CD14-positive monocyte (primary cell): ENCODE results near the gene MAB21L3. TPM values are rescaled to one million over a fixed set of nuclear protein-coding genes. Genes with fewer than 3 reads are reported as not detected.

Experiments
- DNase-seq, 3 donors: peaks; one replicate each; pipeline ENCODE4 v3.0.0-alpha.2; 2011 to 2022
- H2AFZ ChIP-seq: 2 replicates; pipeline ENCODE4 v1.6.0; 2012; ENCODE audit warnings: mild to moderate bottlenecking, low read depth, low read length, inconsistent platforms; ENCODE audit not compliant: insufficient read depth, poor library complexity, severe bottlenecking
- H3K27ac ChIP-seq, 2 donors: 1 replicate in 1 of 2; 2 replicates in 1 of 2; pipeline ENCODE4 v1.5.1; 2012 to 2013; ENCODE audit warnings: low read length in 2 of 2, control low read depth in 1 of 2, inconsistent platforms in 1 of 2, low read depth in 1 of 2, mild to moderate bottlenecking in 1 of 2
- H3K27me3 ChIP-seq, 2 donors: one replicate each; pipeline versions ENCODE4 v1.6.0 to v1.6.1; 2011 to 2013; ENCODE audit warnings: low read length in 2 of 2; ENCODE audit not compliant: control insufficient read depth in 2 of 2, insufficient read depth in 2 of 2
- H3K36me3 ChIP-seq, 2 donors: replicated peaks in 1 of 2; 1 replicate in 1 of 2; 2 replicates in 1 of 2; pipeline versions ENCODE4 v1.5.1 to v1.6.1; 2012 to 2013; ENCODE audit warnings: low read length in 2 of 2, control low read depth in 1 of 2, inconsistent platforms in 1 of 2, mild to moderate bottlenecking in 1 of 2; ENCODE audit not compliant: insufficient read depth in 2 of 2, control insufficient read depth in 1 of 2
- H3K4me1 ChIP-seq, 2 donors: 1 replicate in 1 of 2; 2 replicates in 1 of 2; pipeline versions ENCODE4 v1.5.1 to v1.6.1; 2012 to 2013; ENCODE audit warnings: low read length in 2 of 2, control low read depth in 1 of 2, inconsistent platforms in 1 of 2, mild to moderate bottlenecking in 1 of 2, moderate library complexity in 1 of 2; ENCODE audit not compliant: insufficient read depth in 2 of 2, control insufficient read depth in 1 of 2
- H3K4me2 ChIP-seq: replicated peaks from 2 replicates; pipeline ENCODE3; 2012; ENCODE audit warnings: low read length, moderate library complexity, mild to moderate bottlenecking; ENCODE audit not compliant: poor library complexity, severe bottlenecking; ENCODE audit errors: extremely low read depth
- H3K4me3 ChIP-seq, 3 experiments: fragments of 200-600 bp in 1 of 3; sonication (generic) in 1 of 3; replicated peaks in 1 of 3; 1 replicate in 2 of 3; 2 replicates in 1 of 3; pipeline ENCODE4 v1.5.1; 2011 to 2013; ENCODE audit warnings: low read length in 3 of 3, mild to moderate bottlenecking in 3 of 3, control low read depth in 2 of 3, low read depth in 2 of 3, inconsistent platforms in 1 of 3, moderate library complexity in 1 of 3
- H3K79me2 ChIP-seq: 2 replicates; pipeline ENCODE4 v1.6.0; 2012; ENCODE audit warnings: mild to moderate bottlenecking, control low read depth, inconsistent platforms, low read length, moderate library complexity; ENCODE audit not compliant: insufficient read depth
- H3K9ac ChIP-seq: 2 replicates; pipeline ENCODE4 v1.6.0; 2017; ENCODE audit warnings: low read length, mild to moderate bottlenecking; ENCODE audit not compliant: insufficient read depth, poor library complexity, severe bottlenecking
- H3K9me3 ChIP-seq, 2 donors: replicated peaks in 1 of 2; 1 replicate in 1 of 2; 2 replicates in 1 of 2; pipeline versions ENCODE4 v1.5.1 to v1.6.1; 2012 to 2013; ENCODE audit warnings: low read length in 2 of 2, control low read depth in 1 of 2; ENCODE audit not compliant: control insufficient read depth in 1 of 2, insufficient read depth in 1 of 2
- H4K20me1 ChIP-seq: 2 replicates; pipeline ENCODE4 v1.6.0; 2012; ENCODE audit warnings: mild to moderate bottlenecking, low read length, control low read depth, moderate library complexity; ENCODE audit not compliant: insufficient read depth
- H3K27ac Mint-ChIP-seq, 7 donors: one replicate each; pipeline ENCODE4 v1.8.0; 2020; ENCODE audit warnings: mild to moderate bottlenecking in 7 of 7, mixed read lengths in 7 of 7, moderate library complexity in 6 of 7, inconsistent platforms in 2 of 7
- H3K27me3 Mint-ChIP-seq, 3 donors: one replicate each; pipeline ENCODE4 v1.8.0; 2021 to 2022; ENCODE audit warnings: low read depth in 3 of 3, mild to moderate bottlenecking in 3 of 3, mixed read lengths in 3 of 3, moderate library complexity in 3 of 3, inconsistent platforms in 1 of 3
- H3K36me3 Mint-ChIP-seq, 2 donors: one replicate each; pipeline ENCODE4 v1.8.0; 2020; ENCODE audit warnings: mixed read lengths in 2 of 2, inconsistent platforms in 1 of 2, mild to moderate bottlenecking in 1 of 2
- H3K4me1 Mint-ChIP-seq: one replicate; pipeline ENCODE4 v1.8.0; 2020; ENCODE audit warnings: mild to moderate bottlenecking, mixed read lengths
- H3K4me3 Mint-ChIP-seq, 2 donors: one replicate each; pipeline ENCODE4 v1.8.0; 2020; ENCODE audit warnings: mild to moderate bottlenecking in 2 of 2, mixed read lengths in 2 of 2, moderate library complexity in 1 of 2
- H3K9me3 Mint-ChIP-seq, 7 donors: one replicate each; pipeline ENCODE4 v1.8.0; 2020 to 2022; ENCODE audit warnings: mixed read lengths in 7 of 7, mild to moderate bottlenecking in 6 of 7, moderate library complexity in 6 of 7, inconsistent platforms in 2 of 7
- WGBS: methylation state at CpG from one replicate; pipeline ENCODE4 v1.1.5; 2013; ENCODE audit warnings: missing lambda C conversion rate; ENCODE audit not compliant: insufficient coverage; 5-methylcytosine and 5-hydroxymethylcytosine counted together
- intact Hi-C, 2 donors: fragments of 100-400 bp; cut with micrococcal nuclease; formaldehyde crosslinking; loops; one replicate each; pipeline versions ENCODE4 v1.15.0 to v1.15.1; 2023
- polyA plus RNA-seq, 3 donors: library from polyadenylated mRNA; depleted of rRNA in 1 of 3; unstranded in 2 of 3; stranded (reverse) in 1 of 3; fragments of 300-500 nt in 2 of 3; fragments of >200 nt in 1 of 3; fragmentation: Illumina TruSeq in 2 of 3; gene quantifications; 1 replicate in 2 of 3; 2 replicates in 1 of 3; pipeline ENCODE4 v1.2.3, GENCODE V29; 2012 to 2021
- TF ChIP-seq, protein P1 (sequence below): fragments of 200-600 bp; IDR thresholded peaks from one replicate; pipeline ENCODE4 v1.8.0; 2022; ENCODE audit warnings: antibody characterized with exemption, mild to moderate bottlenecking

The MAB21L3 gene
- polyA plus RNA-seq, 3 donors, result 0.44 TPM; not detected in 2

DNA sequence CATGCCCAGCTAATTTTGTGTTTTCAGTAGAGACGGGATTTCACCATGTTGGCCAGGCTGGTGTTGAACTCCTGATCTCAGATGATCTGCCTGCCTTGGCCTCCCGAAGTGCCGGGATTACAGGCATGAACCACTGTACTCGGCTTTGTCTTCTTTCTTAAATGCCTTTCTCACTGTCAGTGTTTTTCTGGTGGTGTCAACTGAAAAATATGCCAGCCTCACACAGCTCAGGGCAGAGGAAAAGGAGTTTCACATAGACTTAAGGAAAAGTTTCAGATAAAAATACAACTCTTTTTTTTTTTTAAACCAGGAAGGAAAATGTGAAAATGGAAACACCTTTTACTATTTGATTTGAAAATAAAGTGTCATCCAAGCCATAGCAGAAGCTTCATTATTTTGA lies 4.6 kb upstream of the MAB21L3 start:
- peaks cover 9% of the 10 kb centered on the region for H3K4me1 Mint-ChIP-seq
- no peak overlapping the region for H3K27ac ChIP-seq
- H3K4me3 Mint-ChIP-seq, result no peak overlapping the region
- peaks cover 0 to 1% (median 0%) of the 10 kb centered on the region in 3 donors for H3K27me3 Mint-ChIP-seq
- H4K20me1 ChIP-seq, result no peaks in the 10 kb centered on the region
- H2AFZ ChIP-seq, result no peak overlapping the region
- H3K4me1 ChIP-seq, result peaks cover 0 to 10% of the 10 kb centered on the region in 2 donors
- no peaks in the 10 kb centered on the region for H3K27me3 ChIP-seq
- no peak overlapping the region for H3K9ac ChIP-seq
- no peak overlapping the region for H3K27ac Mint-ChIP-seq
- peaks cover 0 to 2% (median 0%) of the 10 kb centered on the region in 7 donors for H3K9me3 Mint-ChIP-seq
- DNase-seq, result no peak
- intact Hi-C loops, result no loop called here
- H3K4me2 ChIP-seq, result no peak overlapping the region
- H3K36me3 Mint-ChIP-seq, result peaks cover 3 to 4% of the 10 kb centered on the region in 2 donors
- 91% methylated on average over 4 of the region's 4 CpGs for WGBS
- no peaks in the 10 kb centered on the region for H3K9me3 ChIP-seq
- no peak overlapping the region for H3K4me3 ChIP-seq
- no peaks in the 10 kb centered on the region for H3K79me2 ChIP-seq
- H3K36me3 ChIP-seq, result no peaks in the 10 kb centered on the region
- TF ChIP-seq, protein P1, sequence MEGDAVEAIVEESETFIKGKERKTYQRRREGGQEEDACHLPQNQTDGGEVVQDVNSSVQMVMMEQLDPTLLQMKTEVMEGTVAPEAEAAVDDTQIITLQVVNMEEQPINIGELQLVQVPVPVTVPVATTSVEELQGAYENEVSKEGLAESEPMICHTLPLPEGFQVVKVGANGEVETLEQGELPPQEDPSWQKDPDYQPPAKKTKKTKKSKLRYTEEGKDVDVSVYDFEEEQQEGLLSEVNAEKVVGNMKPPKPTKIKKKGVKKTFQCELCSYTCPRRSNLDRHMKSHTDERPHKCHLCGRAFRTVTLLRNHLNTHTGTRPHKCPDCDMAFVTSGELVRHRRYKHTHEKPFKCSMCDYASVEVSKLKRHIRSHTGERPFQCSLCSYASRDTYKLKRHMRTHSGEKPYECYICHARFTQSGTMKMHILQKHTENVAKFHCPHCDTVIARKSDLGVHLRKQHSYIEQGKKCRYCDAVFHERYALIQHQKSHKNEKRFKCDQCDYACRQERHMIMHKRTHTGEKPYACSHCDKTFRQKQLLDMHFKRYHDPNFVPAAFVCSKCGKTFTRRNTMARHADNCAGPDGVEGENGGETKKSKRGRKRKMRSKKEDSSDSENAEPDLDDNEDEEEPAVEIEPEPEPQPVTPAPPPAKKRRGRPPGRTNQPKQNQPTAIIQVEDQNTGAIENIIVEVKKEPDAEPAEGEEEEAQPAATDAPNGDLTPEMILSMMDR, result no peak

DNA sequence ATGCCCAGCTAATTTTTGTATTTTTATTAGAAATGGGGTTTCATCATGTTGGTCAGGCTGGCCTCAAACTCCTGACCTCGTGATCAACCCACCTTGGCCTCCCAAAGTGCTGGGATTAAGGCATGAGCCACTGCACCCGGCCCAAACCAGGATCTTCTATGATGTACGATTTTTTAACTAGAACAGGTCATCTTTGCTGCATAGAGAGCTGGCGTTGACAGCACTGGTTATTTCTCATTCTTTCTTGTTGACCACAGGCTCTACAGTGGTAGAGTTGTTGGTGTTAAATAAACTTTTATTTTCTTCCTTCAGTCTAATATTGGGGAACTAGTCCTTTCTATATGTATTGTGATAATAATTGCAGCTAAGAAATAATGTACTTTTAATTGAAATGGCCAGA lies 3.8 kb upstream of the MAB21L3 start:
- Histone ChIP-seq H3K27ac (no peak overlapping the region), H3K4me1 (peaks cover 0 to 10% of the 10 kb centered on the region in 2 donors), H3K9me3 (no peaks in the 10 kb centered on the region), H3K36me3 (no peaks in the 10 kb centered on the region), H3K4me3 (no peak overlapping the region), H3K27me3 (no peaks in the 10 kb centered on the region), H2AFZ (no peak overlapping the region), H4K20me1 (no peaks in the 10 kb centered on the region), H3K79me2 (no peaks in the 10 kb centered on the region), H3K9ac (no peak overlapping the region), H3K4me2 (no peak overlapping the region)
- Mint-ChIP-seq H3K27ac (no peak overlapping the region), H3K27me3 (peaks cover 0 to 1% (median 0%) of the 10 kb centered on the region in 3 donors), H3K4me3 (no peak overlapping the region), H3K36me3 (peaks cover 3% of the 10 kb centered on the region in 2 donors), H3K9me3 (peaks cover 0 to 2% (median 0%) of the 10 kb centered on the region in 7 donors), H3K4me1 (peaks cover 9% of the 10 kb centered on the region)
- 85% methylated on average over 2 of the region's 4 CpGs for WGBS
- TF ChIP-seq, protein P1, result no peak
- DNase-seq, result no peak
- intact Hi-C loops, result no loop called here
